Smooth muscle cell (in vitro differentiated cells): ENCODE data around the gene AMPD3. TPM values are rescaled to one million over a fixed set of nuclear protein-coding genes. Genes with fewer than 3 reads are reported as not detected.

Experiments
- DNase-seq: peaks from one replicate; lab custom pipeline; 2025; ENCODE audit not compliant: unreplicated experiment; lab: John Stamatoyannopoulos, UW
- H2AFZ ChIP-seq: fragments of 200-600 bp; sonication (generic); 2 replicates; pipeline ENCODE4 v1.6.0; 2016; ENCODE audit warnings: antibody characterized with exemption, low read depth, mild to moderate bottlenecking
- H3F3A ChIP-seq: fragments of 200-600 bp; sonication (generic); 2 replicates; pipeline ENCODE4 v1.6.0; 2017; ENCODE audit warnings: antibody characterized with exemption, low read depth
- H3K27ac ChIP-seq: fragments of 200-600 bp; sonication (generic); 2 replicates; pipeline ENCODE4 v1.5.1; 2016; ENCODE audit warnings: low read depth, mild to moderate bottlenecking
- H3K27me3 ChIP-seq: fragments of 200-600 bp; sonication (generic); 2 replicates; pipeline ENCODE4 v1.6.1; 2016; ENCODE audit warnings: low read depth, mild to moderate bottlenecking
- H3K36me3 ChIP-seq: fragments of 200-600 bp; sonication (generic); 2 replicates; pipeline ENCODE4 v1.5.1; 2016; ENCODE audit warnings: low read depth
- H3K4me1 ChIP-seq: fragments of 200-600 bp; sonication (generic); 2 replicates; pipeline ENCODE4 v1.5.1; 2016; ENCODE audit warnings: low read depth
- H3K4me2 ChIP-seq: fragments of 200-600 bp; sonication (generic); 2 replicates; pipeline ENCODE4 v1.6.0; 2016; ENCODE audit warnings: mild to moderate bottlenecking
- H3K4me3 ChIP-seq: fragments of 200-600 bp; sonication (generic); 2 replicates; pipeline ENCODE4 v1.5.1; 2016; ENCODE audit warnings: mild to moderate bottlenecking
- H3K79me2 ChIP-seq: fragments of 200-600 bp; sonication (generic); 2 replicates; pipeline ENCODE4 v1.6.0; 2016; ENCODE audit warnings: low read depth, mild to moderate bottlenecking
- H3K9ac ChIP-seq: fragments of 200-600 bp; sonication (generic); 2 replicates; pipeline ENCODE4 v1.6.0; 2016; ENCODE audit warnings: low read depth
- H3K9me3 ChIP-seq: fragments of 200-600 bp; sonication (generic); replicated peaks from 2 replicates; pipeline ENCODE4 v1.5.1; 2016; ENCODE audit warnings: low read depth
- H4K20me1 ChIP-seq: fragments of 200-600 bp; sonication (generic); 2 replicates; pipeline ENCODE4 v1.6.0; 2016; ENCODE audit warnings: low read depth
- CTCF ChIP-seq: fragments of 200-600 bp; sonication (generic); IDR thresholded peaks from 2 replicates; pipeline ENCODE4 v1.5.1; 2017; ENCODE audit warnings: borderline replicate concordance, mild to moderate bottlenecking, antibody characterized with exemption; ENCODE audit not compliant: insufficient read depth, poor library complexity, severe bottlenecking
- WGBS: methylation state at CpG from one replicate; pipeline ENCODE4 v1.1.7; 2016; ENCODE audit warnings: low lambda C conversion rate; 5-methylcytosine and 5-hydroxymethylcytosine counted together
- polyA plus RNA-seq: library from polyadenylated mRNA; unstranded; fragments of >200 nt; fragmentation: Nextera tagmentation; extraction: Ambion mirVana; gene quantifications from 2 replicates; pipeline ENCODE4 v1.2.1, GENCODE V29; 2016
- total RNA-seq: library from RNA; depleted of rRNA; stranded (reverse); fragments of >200 nt; gene quantifications from 2 replicates; pipeline ENCODE4 v1.2.3, GENCODE V29; 2014

The AMPD3 gene
- total and polyA plus RNA-seq, 2 experiments from 2014 or later: 0.67 to 3.6 TPM

GRCh38 chr11:10410844-10411200 lies 44.2 kb upstream of the AMPD3 start:
- H3K9me3 ChIP-seq: no peaks in the 10 kb centered on the region
- H3K9ac ChIP-seq: no peak overlapping the region
- H3K36me3 ChIP-seq: no peaks in the 10 kb centered on the region
- peaks cover 4% of the 10 kb centered on the region for H3K4me1 ChIP-seq
- no peak overlapping the region for H3K4me2 ChIP-seq
- WGBS: 96% methylated on average over 2 of the region's 2 CpGs
- no peak for DNase-seq
- no peak for TF ChIP-seq CTCF
- no peak overlapping the region for H3K27ac ChIP-seq
- H2AFZ ChIP-seq: no peak overlapping the region
- no peaks in the 10 kb centered on the region for H4K20me1 ChIP-seq
- no peak overlapping the region for H3K4me3 ChIP-seq
- no peaks in the 10 kb centered on the region for H3K27me3 ChIP-seq
- no peaks in the 10 kb centered on the region for H3F3A ChIP-seq
- no peaks in the 10 kb centered on the region for H3K79me2 ChIP-seq

- H3K36me3 ChIP-seq: no peaks in the 10 kb centered on the region
- H3K9ac ChIP-seq: no peak overlapping the region
- H3F3A ChIP-seq: no peaks in the 10 kb centered on the region
- H3K9me3 ChIP-seq: no peaks in the 10 kb centered on the region
- H3K79me2 ChIP-seq: no peaks in the 10 kb centered on the region
- no peak for DNase-seq
- H3K4me1 ChIP-seq: no peaks in the 10 kb centered on the region
- 90% methylated on average over 3 of the region's 3 CpGs for WGBS
- no peak overlapping the region for H2AFZ ChIP-seq
- no peak overlapping the region for H3K4me3 ChIP-seq
- TF ChIP-seq CTCF: no peak
- no peaks in the 10 kb centered on the region for H4K20me1 ChIP-seq
- no peaks in the 10 kb centered on the region for H3K27me3 ChIP-seq
- H3K27ac ChIP-seq: no peak overlapping the region
- no peak overlapping the region for H3K4me2 ChIP-seq
These were observed 42.8 kb upstream of the AMPD3 start for GRCh38 chr11:10412266-10412665.

GRCh38 chr11:10413268-10413667 lies 41.8 kb upstream of the AMPD3 start:
- H3K36me3 ChIP-seq: no peaks in the 10 kb centered on the region
- no peaks in the 10 kb centered on the region for H3K79me2 ChIP-seq
- no peak overlapping the region for H3K4me2 ChIP-seq
- TF ChIP-seq CTCF: no peak
- no peaks in the 10 kb centered on the region for H3K9me3 ChIP-seq
- H3K4me3 ChIP-seq: no peak overlapping the region
- H4K20me1 ChIP-seq: no peaks in the 10 kb centered on the region
- H3F3A ChIP-seq: no peaks in the 10 kb centered on the region
- no peak overlapping the region for H3K27ac ChIP-seq
- H3K9ac ChIP-seq: no peak overlapping the region
- no peak for DNase-seq
- no peak overlapping the region for H2AFZ ChIP-seq
- WGBS: 68% methylated on average over 6 of the region's 6 CpGs
- no peaks in the 10 kb centered on the region for H3K4me1 ChIP-seq
- H3K27me3 ChIP-seq: no peaks in the 10 kb centered on the region

- H3K27ac ChIP-seq: peak overlapping the region; percentile 34
These were observed 40.9 kb upstream of the AMPD3 start for GRCh38 chr11:10414181-10414580.

More at GRCh38 chr11:10414181-10414580, 40.9 kb upstream of the AMPD3 start:
- Histone ChIP-seq H3F3A (no peaks in the 10 kb centered on the region), H3K9me3 (no peaks in the 10 kb centered on the region), H3K4me2 (no peak overlapping the region), H4K20me1 (no peaks in the 10 kb centered on the region), H3K4me3 (no peak overlapping the region), H3K27me3 (peaks cover 6% of the 10 kb centered on the region), H3K4me1 (no peaks in the 10 kb centered on the region), H3K9ac (no peak overlapping the region), H3K36me3 (no peaks in the 10 kb centered on the region), H2AFZ (peak overlapping the region; percentile 79), H3K79me2 (no peaks in the 10 kb centered on the region)
- DNase-seq: no peak
- TF ChIP-seq CTCF: no peak
- WGBS: 59% methylated on average over 8 of the region's 8 CpGs
